Breast epithelium (tissue), 3 donors: ENCODE measurements around the gene ORAI2.

Experiments
- CTCF ChIP-seq, 3 donors: fragments of 450-650 bp; IDR thresholded peaks; one replicate each; pipeline ENCODE4 v1.5.1; 2016 to 2017; ENCODE audit warnings: antibody characterized with exemption in 3 of 3, mild to moderate bottlenecking in 3 of 3, moderate library complexity in 3 of 3
- POLR2A ChIP-seq: fragments of 450-650 bp; IDR thresholded peaks from one replicate; pipeline ENCODE4 v1.6.1; 2016; ENCODE audit warnings: antibody characterized with exemption, mild to moderate bottlenecking, moderate library complexity
- POLR2AphosphoS5 ChIP-seq, 3 donors: sonication (generic); formaldehyde crosslinking; IDR thresholded peaks; one replicate each; pipeline ENCODE4 v1.6.1; 2017; ENCODE audit warnings: antibody characterized with exemption in 3 of 3

- TF ChIP-seq CTCF (IDR thresholded peaks at IDR 0.05), result no peak
- no peak for TF ChIP-seq POLR2A
- TF ChIP-seq POLR2AphosphoS5 (IDR thresholded peaks at IDR 0.05), result no peak
These were observed 13.2 kb downstream of the ORAI2 start for GRCh38 chr7:102446387-102447156.
